Left hindlimb (tissue), 1 donor: ENCODE data around the gene FANCM.

Experiments
- DNase-seq: peaks from one replicate; pipeline ENCODE4 v3.0.0-alpha.2; 2018

FANCM gene

GRCh38 chr14:45246691-45247090 is 111.0 kb downstream of the FANCM start:
- no peak for DNase-seq

- no peak for DNase-seq
These were observed 111.7 kb downstream of the FANCM start for GRCh38 chr14:45247427-45247826.

GRCh38 chr14:45249856-45250575 is 114.3 kb downstream of the FANCM start:
- DNase-seq = no peak
